ENCODE data around the gene LARP1.

The LARP1 gene

GRCh38 chr5:154842689-154843530, 87.7 kb downstream of the LARP1 start:
- H2AK5ac ChIP-seq (ENCODE audit: low read depth, low read length), result no peak overlapping the region
- no peak overlapping the region for H3K4me2 ChIP-seq (ENCODE audit: insufficient read depth, low read length, poor library complexity, severe bottlenecking)
- H3K36me3 ChIP-seq (replicated peaks in 1 of 2; ENCODE audit: control insufficient read depth in 2 of 2, insufficient read depth in 2 of 2, low read length in 2 of 2), result peaks cover 0 to under 1% of the 10 kb centered on the region in 2 donors
- H3K4me3 ChIP-seq (ENCODE audit: low read length in 2 of 2), result no peak overlapping the region
- H3K27me3 ChIP-seq (ENCODE audit: control insufficient read depth in 3 of 3, insufficient read depth in 3 of 3, low read depth in 1 of 3, low read length in 3 of 3), result no peaks in the 10 kb centered on the region
- H2BK12ac ChIP-seq (ENCODE audit: low read length), result no peak overlapping the region
- no peak overlapping the region for H3K23ac ChIP-seq (ENCODE audit: low read depth, low read length, poor library complexity)
- H3K4me1 ChIP-seq (ENCODE audit: control insufficient read depth in 2 of 2, insufficient read depth in 1 of 2, low read depth in 1 of 2, low read length in 2 of 2), result no peaks in the 10 kb centered on the region
- H3K9ac ChIP-seq (ENCODE audit: low read depth, low read length, poor library complexity), result no peak overlapping the region
- no peak overlapping the region for H3K27ac ChIP-seq (replicated peaks; ENCODE audit: low read length)
- no peak overlapping the region for H2BK15ac ChIP-seq (ENCODE audit: low read length)
- WGBS, 2 donors (ENCODE audit: extremely low coverage in 2 of 2, insufficient read length in 2 of 2, insufficient replicate concordance in 1 of 2), result no CpG with 5 or more reads among the region's 6 CpGs
- H3K14ac ChIP-seq (ENCODE audit: low read length), result no peak overlapping the region
- H3K79me1 ChIP-seq (ENCODE audit: low read depth, low read length), result no peaks in the 10 kb centered on the region
- H2BK120ac ChIP-seq (ENCODE audit: low read depth, low read length), result no peak overlapping the region
- H2BK5ac ChIP-seq (ENCODE audit: low read length), result no peak overlapping the region
- no peaks in the 10 kb centered on the region for H3K9me3 ChIP-seq (replicated peaks in 1 of 2; ENCODE audit: control insufficient read depth in 2 of 2, insufficient read depth in 1 of 2, low read depth in 1 of 2, low read length in 2 of 2)
- no peak overlapping the region for H4K8ac ChIP-seq (ENCODE audit: low read depth, low read length)
- H3K4ac ChIP-seq (ENCODE audit: low read length), result no peak overlapping the region
- DNase-seq (ENCODE audit: low spot score), result no peak
- H3K18ac ChIP-seq (ENCODE audit: low read length), result no peak overlapping the region
- H4K91ac ChIP-seq (ENCODE audit: low read depth, low read length, poor library complexity), result no peak overlapping the region
- H2AFZ ChIP-seq (ENCODE audit: low read length), result no peak overlapping the region

DNA sequence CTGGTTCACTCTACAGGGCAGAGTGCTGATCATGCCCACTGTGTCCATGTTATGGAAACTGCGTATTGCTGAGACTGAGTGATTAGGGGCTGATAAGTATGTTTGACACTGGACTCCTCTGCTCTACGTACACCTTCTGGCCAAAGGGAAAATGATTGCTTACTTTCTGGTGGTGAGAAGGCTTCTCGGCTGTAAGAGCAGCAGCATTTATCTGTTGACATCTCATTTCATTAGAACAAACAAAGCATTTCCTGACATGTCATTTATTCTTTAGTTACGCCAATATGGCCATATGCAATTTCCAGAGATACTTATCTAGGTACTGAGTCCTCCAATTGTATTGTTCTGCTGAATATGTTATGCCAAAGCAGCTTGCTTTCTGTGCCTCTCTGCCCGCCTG, 89.6 kb downstream of the LARP1 start:
- H3K9me3 ChIP-seq (replicated peaks in 1 of 2; ENCODE audit: control insufficient read depth in 2 of 2, insufficient read depth in 1 of 2, low read depth in 1 of 2, low read length in 2 of 2), result no peaks in the 10 kb centered on the region
- H2BK5ac ChIP-seq (ENCODE audit: low read length), result no peak overlapping the region
- H2AFZ ChIP-seq (ENCODE audit: low read length), result no peak overlapping the region
- no peak overlapping the region for H2BK120ac ChIP-seq (ENCODE audit: low read depth, low read length)
- H3K23ac ChIP-seq (ENCODE audit: low read depth, low read length, poor library complexity), result no peak overlapping the region
- no peak for DNase-seq (ENCODE audit: low spot score)
- H3K4me3 ChIP-seq (ENCODE audit: low read length in 2 of 2), result no peak overlapping the region
- no CpG with 5 or more reads among the region's 5 CpGs for WGBS, 2 donors (ENCODE audit: extremely low coverage in 2 of 2, insufficient read length in 2 of 2, insufficient replicate concordance in 1 of 2)
- no peak overlapping the region for H3K14ac ChIP-seq (ENCODE audit: low read length)
- H2BK15ac ChIP-seq (ENCODE audit: low read length), result no peak overlapping the region
- no peak overlapping the region for H3K4me2 ChIP-seq (ENCODE audit: insufficient read depth, low read length, poor library complexity, severe bottlenecking)
- no peaks in the 10 kb centered on the region for H3K79me1 ChIP-seq (ENCODE audit: low read depth, low read length)
- H3K4me1 ChIP-seq (ENCODE audit: control insufficient read depth in 2 of 2, insufficient read depth in 1 of 2, low read depth in 1 of 2, low read length in 2 of 2), result peaks cover 2 to 5% of the 10 kb centered on the region in 2 donors
- H4K8ac ChIP-seq (ENCODE audit: low read depth, low read length), result no peak overlapping the region
- no peak overlapping the region for H3K27ac ChIP-seq (replicated peaks; ENCODE audit: low read length)
- no peaks in the 10 kb centered on the region for H3K36me3 ChIP-seq (replicated peaks in 1 of 2; ENCODE audit: control insufficient read depth in 2 of 2, insufficient read depth in 2 of 2, low read length in 2 of 2)
- H3K9ac ChIP-seq (ENCODE audit: low read depth, low read length, poor library complexity), result no peak overlapping the region
- no peak overlapping the region for H2BK12ac ChIP-seq (ENCODE audit: low read length)
- H2AK5ac ChIP-seq (ENCODE audit: low read depth, low read length), result no peak overlapping the region
- H3K4ac ChIP-seq (ENCODE audit: low read length), result no peak overlapping the region
- H3K27me3 ChIP-seq (ENCODE audit: control insufficient read depth in 3 of 3, insufficient read depth in 3 of 3, low read depth in 1 of 3, low read length in 3 of 3), result no peaks in the 10 kb centered on the region
- no peak overlapping the region for H4K91ac ChIP-seq (ENCODE audit: low read depth, low read length, poor library complexity)
- no peak overlapping the region for H3K18ac ChIP-seq (ENCODE audit: low read length)

- Histone ChIP-seq H3K9ac (ENCODE audit: low read depth, low read length, poor library complexity) (no peak overlapping the region), H2AK5ac (ENCODE audit: low read depth, low read length) (no peak overlapping the region), H3K79me1 (ENCODE audit: low read depth, low read length) (no peaks in the 10 kb centered on the region), H2BK15ac (ENCODE audit: low read length) (no peak overlapping the region), H2BK120ac (ENCODE audit: low read depth, low read length) (no peak overlapping the region), H3K4me2 (ENCODE audit: insufficient read depth, low read length, poor library complexity, severe bottlenecking) (peak overlapping the region; percentile 28), H3K14ac (ENCODE audit: low read length) (no peak overlapping the region), H2BK12ac (ENCODE audit: low read length) (no peak overlapping the region), H3K23ac (ENCODE audit: low read depth, low read length, poor library complexity) (no peak overlapping the region), H3K9me3 (replicated peaks in 1 of 2; ENCODE audit: control insufficient read depth in 2 of 2, insufficient read depth in 1 of 2, low read depth in 1 of 2, low read length in 2 of 2) (no peaks in the 10 kb centered on the region), H2BK5ac (ENCODE audit: low read length) (no peak overlapping the region), H3K36me3 (replicated peaks in 1 of 2; ENCODE audit: control insufficient read depth in 2 of 2, insufficient read depth in 2 of 2, low read length in 2 of 2) (no peaks in the 10 kb centered on the region), H2AFZ (ENCODE audit: low read length) (no peak overlapping the region), H3K27ac (replicated peaks; ENCODE audit: low read length) (no peak overlapping the region), H3K27me3 (ENCODE audit: control insufficient read depth in 3 of 3, insufficient read depth in 3 of 3, low read depth in 1 of 3, low read length in 3 of 3) (no peaks in the 10 kb centered on the region), H3K4me1 (ENCODE audit: control insufficient read depth in 2 of 2, insufficient read depth in 1 of 2, low read depth in 1 of 2, low read length in 2 of 2) (peaks cover 2 to 10% of the 10 kb centered on the region in 2 donors), H4K8ac (ENCODE audit: low read depth, low read length) (no peak overlapping the region), H3K18ac (ENCODE audit: low read length) (no peak overlapping the region), H3K4ac (ENCODE audit: low read length) (no peak overlapping the region), H3K4me3 (ENCODE audit: low read length in 2 of 2) (peak overlapping the region in 1 of 2 donors; percentile 54), H4K91ac (ENCODE audit: low read depth, low read length, poor library complexity) (no peak overlapping the region)
- no peak for DNase-seq (ENCODE audit: low spot score)
- no CpG with 5 or more reads among the region's 6 CpGs for WGBS, 2 donors (ENCODE audit: extremely low coverage in 2 of 2, insufficient read length in 2 of 2, insufficient replicate concordance in 1 of 2)
These were observed 94.1 kb downstream of the LARP1 start for GRCh38 chr5:154849264-154849785.

- Histone ChIP-seq H3K27me3 (ENCODE audit: control insufficient read depth in 3 of 3, insufficient read depth in 3 of 3, low read depth in 1 of 3, low read length in 3 of 3) (no peaks in the 10 kb centered on the region), H2AK5ac (ENCODE audit: low read depth, low read length) (no peak overlapping the region), H3K23ac (ENCODE audit: low read depth, low read length, poor library complexity) (no peak overlapping the region), H3K9ac (ENCODE audit: low read depth, low read length, poor library complexity) (no peak overlapping the region), H2BK5ac (ENCODE audit: low read length) (no peak overlapping the region), H3K4me1 (ENCODE audit: control insufficient read depth in 2 of 2, insufficient read depth in 1 of 2, low read depth in 1 of 2, low read length in 2 of 2) (peaks cover 2 to 10% of the 10 kb centered on the region in 2 donors), H2AFZ (ENCODE audit: low read length) (peak overlapping the region; percentile 84), H3K36me3 (replicated peaks in 1 of 2; ENCODE audit: control insufficient read depth in 2 of 2, insufficient read depth in 2 of 2, low read length in 2 of 2) (no peaks in the 10 kb centered on the region), H3K18ac (ENCODE audit: low read length) (no peak overlapping the region), H3K4ac (ENCODE audit: low read length) (no peak overlapping the region), H3K14ac (ENCODE audit: low read length) (no peak overlapping the region), H2BK15ac (ENCODE audit: low read length) (no peak overlapping the region), H3K4me3 (ENCODE audit: low read length in 2 of 2) (peak overlapping the region in 1 of 2 donors; percentile 54), H3K79me1 (ENCODE audit: low read depth, low read length) (no peaks in the 10 kb centered on the region), H4K8ac (ENCODE audit: low read depth, low read length) (no peak overlapping the region), H3K4me2 (ENCODE audit: insufficient read depth, low read length, poor library complexity, severe bottlenecking) (peak overlapping the region; percentile 81), H3K9me3 (replicated peaks in 1 of 2; ENCODE audit: control insufficient read depth in 2 of 2, insufficient read depth in 1 of 2, low read depth in 1 of 2, low read length in 2 of 2) (no peaks in the 10 kb centered on the region), H3K27ac (replicated peaks; ENCODE audit: low read length) (no peak overlapping the region), H2BK120ac (ENCODE audit: low read depth, low read length) (no peak overlapping the region), H4K91ac (ENCODE audit: low read depth, low read length, poor library complexity) (no peak overlapping the region), H2BK12ac (ENCODE audit: low read length) (no peak overlapping the region)
- DNase-seq (ENCODE audit: low spot score), result no peak
- WGBS, 2 donors (ENCODE audit: extremely low coverage in 2 of 2, insufficient read length in 2 of 2, insufficient replicate concordance in 1 of 2), result no CpG with 5 or more reads among the region's 2 CpGs
These were observed 94.6 kb downstream of the LARP1 start for GRCh38 chr5:154849791-154850201.
